Nephron (organoid): Measurements from ENCODE around the gene ERFL.

Experiments used
- H3K27ac Mint-ChIP-seq, 3 experiments: 2 replicates each; pipeline ENCODE4 v1.8.0; 2020; ENCODE audit warnings: mixed read lengths in 3 of 3, mild to moderate bottlenecking in 2 of 3, moderate library complexity in 1 of 3
- H3K27me3 Mint-ChIP-seq: 2 replicates; pipeline ENCODE4 v1.8.0; 2021; ENCODE audit warnings: low read depth, mild to moderate bottlenecking, moderate library complexity, mixed read lengths
- H3K36me3 Mint-ChIP-seq: 2 replicates; pipeline ENCODE4 v1.8.0; 2020; ENCODE audit warnings: low read depth, mixed read lengths
- H3K4me1 Mint-ChIP-seq: 2 replicates; pipeline ENCODE4 v1.8.0; 2020; ENCODE audit warnings: mixed read lengths
- H3K4me3 Mint-ChIP-seq, 3 experiments: 2 replicates each; pipeline ENCODE4 v1.8.0; 2020; ENCODE audit warnings: mild to moderate bottlenecking in 3 of 3, mixed read lengths in 3 of 3, moderate library complexity in 2 of 3
- H3K9me3 Mint-ChIP-seq: 2 replicates; pipeline ENCODE4 v1.8.0; 2020; ENCODE audit warnings: mixed read lengths
- TF ChIP-seq, protein P1 (sequence below), 3 experiments: fragments of 200-600 bp; sonication (generic); IDR thresholded peaks; one replicate each; pipeline ENCODE4 v1.5.0; 2021; ENCODE audit warnings: antibody characterized with exemption in 3 of 3; ENCODE audit not compliant: unreplicated experiment in 3 of 3

ERFL gene

DNA sequence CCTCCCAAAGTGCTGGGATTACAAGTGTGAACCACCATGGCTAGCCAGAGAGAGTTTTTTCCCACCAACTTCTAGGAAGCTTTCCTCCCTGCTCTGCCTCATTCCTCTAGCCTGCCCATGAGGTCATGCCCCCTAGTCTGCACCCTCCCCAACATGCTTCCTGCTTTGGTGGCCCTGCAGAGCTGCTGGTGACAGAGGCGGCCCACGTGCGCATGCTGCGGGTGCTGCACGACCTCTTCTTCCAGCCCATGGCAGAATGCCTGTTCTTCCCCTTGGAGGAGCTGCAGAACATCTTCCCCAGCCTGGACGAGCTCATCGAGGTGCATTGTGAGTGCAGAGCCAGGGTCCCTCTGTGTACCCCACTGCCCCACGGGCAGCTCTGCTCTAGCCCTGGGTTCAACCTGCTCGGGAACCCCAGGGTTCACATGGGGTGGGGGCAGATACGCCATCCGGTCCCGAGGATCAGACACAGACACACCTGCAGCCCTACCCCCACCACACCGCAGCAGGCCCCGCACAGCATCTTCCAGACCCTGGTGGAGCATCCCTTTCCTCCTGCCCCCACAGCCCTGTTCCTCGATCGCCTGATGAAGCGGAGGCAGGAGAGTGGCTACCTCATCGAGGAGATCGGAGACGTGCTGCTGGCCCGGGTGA, 26.4 kb downstream of the ERFL start:
- H3K36me3 Mint-ChIP-seq = peaks cover 61% of the 10 kb centered on the region

DNA sequence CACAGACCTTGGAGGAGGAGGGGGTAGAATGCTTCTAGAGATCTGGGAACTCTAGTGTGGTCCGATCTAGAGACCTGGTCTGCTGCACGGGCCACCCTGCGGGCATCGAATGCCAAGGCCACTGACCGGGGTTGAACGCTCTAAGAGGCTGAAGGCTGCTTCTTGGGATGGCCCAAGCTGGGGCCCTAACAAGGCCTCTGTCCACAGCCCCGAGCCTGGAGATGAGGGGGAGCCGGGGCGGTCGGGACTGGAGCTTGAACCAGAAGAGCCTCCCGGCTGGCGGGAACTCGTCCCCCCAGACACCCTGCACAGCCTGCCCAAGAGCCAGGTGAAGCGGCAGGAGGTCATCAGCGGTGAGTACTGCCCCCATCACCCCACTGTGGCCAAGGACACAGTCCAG, 30.0 kb downstream of the ERFL start:
- Mint-ChIP-seq H3K36me3 (peaks cover 44% of the 10 kb centered on the region), H3K27me3 (no peaks in the 10 kb centered on the region)

More for the DNA sequence above, 26.4 kb downstream of the ERFL start:
- Mint-ChIP-seq H3K9me3 (no peaks in the 10 kb centered on the region), H3K4me1 (no peaks in the 10 kb centered on the region), H3K4me3 (no peak overlapping the region), H3K27ac (no peak overlapping the region), H3K27me3 (no peaks in the 10 kb centered on the region)
- TF ChIP-seq, protein P1, sequence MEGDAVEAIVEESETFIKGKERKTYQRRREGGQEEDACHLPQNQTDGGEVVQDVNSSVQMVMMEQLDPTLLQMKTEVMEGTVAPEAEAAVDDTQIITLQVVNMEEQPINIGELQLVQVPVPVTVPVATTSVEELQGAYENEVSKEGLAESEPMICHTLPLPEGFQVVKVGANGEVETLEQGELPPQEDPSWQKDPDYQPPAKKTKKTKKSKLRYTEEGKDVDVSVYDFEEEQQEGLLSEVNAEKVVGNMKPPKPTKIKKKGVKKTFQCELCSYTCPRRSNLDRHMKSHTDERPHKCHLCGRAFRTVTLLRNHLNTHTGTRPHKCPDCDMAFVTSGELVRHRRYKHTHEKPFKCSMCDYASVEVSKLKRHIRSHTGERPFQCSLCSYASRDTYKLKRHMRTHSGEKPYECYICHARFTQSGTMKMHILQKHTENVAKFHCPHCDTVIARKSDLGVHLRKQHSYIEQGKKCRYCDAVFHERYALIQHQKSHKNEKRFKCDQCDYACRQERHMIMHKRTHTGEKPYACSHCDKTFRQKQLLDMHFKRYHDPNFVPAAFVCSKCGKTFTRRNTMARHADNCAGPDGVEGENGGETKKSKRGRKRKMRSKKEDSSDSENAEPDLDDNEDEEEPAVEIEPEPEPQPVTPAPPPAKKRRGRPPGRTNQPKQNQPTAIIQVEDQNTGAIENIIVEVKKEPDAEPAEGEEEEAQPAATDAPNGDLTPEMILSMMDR (IDR thresholded peaks at IDR 0.05; ENCODE audit: unreplicated experiment in 3 of 3) = no peak

DNA sequence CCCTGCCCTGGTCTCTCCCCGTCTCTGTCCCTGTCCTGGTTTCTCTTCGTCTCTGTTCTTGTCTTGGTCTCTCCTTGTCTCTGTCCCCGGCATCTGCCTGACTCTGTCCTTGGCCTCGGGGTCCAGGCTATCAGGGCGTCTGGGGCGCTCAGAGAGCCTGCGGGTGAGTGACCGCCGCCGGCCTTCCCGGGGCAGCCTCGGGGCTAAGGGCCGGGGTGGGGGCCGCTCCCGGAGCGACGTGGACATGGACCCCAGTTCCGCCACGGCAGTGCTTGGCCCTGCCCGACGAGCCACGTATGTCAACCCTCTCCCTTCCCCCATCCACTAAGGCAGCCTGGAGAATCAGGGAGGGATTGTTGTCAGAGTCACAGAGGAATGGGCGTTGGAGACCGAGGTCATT, 30.4 kb downstream of the ERFL start:
- Mint-ChIP-seq H3K27ac (no peak overlapping the region), H3K4me1 (no peaks in the 10 kb centered on the region), H3K27me3 (no peaks in the 10 kb centered on the region), H3K9me3 (no peaks in the 10 kb centered on the region), H3K36me3 (peaks cover 41% of the 10 kb centered on the region), H3K4me3 (no peak overlapping the region)
- TF ChIP-seq, protein P1 (IDR thresholded peaks at IDR 0.05; ENCODE audit: unreplicated experiment in 3 of 3) = no peak

More for the DNA sequence above, 30.0 kb downstream of the ERFL start:
- H3K4me3 Mint-ChIP-seq = no peak overlapping the region
- H3K9me3 Mint-ChIP-seq = no peaks in the 10 kb centered on the region
- TF ChIP-seq, protein P1 (IDR thresholded peaks at IDR 0.05; ENCODE audit: unreplicated experiment in 3 of 3) = no peak
- H3K4me1 Mint-ChIP-seq = no peaks in the 10 kb centered on the region
- no peak overlapping the region for H3K27ac Mint-ChIP-seq

DNA sequence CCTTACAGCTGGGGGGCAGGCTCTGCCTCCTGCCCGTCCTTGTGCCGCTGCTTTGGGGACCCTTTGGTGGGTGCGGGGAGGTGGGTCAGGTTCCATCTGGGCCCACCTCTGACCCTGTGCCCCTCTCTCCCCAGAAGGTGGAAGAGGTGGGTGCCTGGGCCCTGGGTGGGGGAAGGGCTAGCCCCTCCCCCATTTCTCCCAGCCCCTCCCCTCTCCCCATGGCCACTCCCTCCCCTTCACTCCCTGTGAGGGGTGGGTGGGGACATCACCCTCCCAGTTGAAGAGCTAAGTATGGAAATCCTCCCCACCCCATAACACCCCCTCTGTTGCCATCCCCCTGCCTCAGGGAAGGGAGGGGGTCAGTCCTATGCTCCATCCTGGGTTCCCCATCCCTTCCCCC, 31.1 kb downstream of the ERFL start:
- no peaks in the 10 kb centered on the region for H3K9me3 Mint-ChIP-seq
- peaks cover 36% of the 10 kb centered on the region for H3K36me3 Mint-ChIP-seq
- no peaks in the 10 kb centered on the region for H3K4me1 Mint-ChIP-seq
- H3K4me3 Mint-ChIP-seq = no peak overlapping the region
- no peak overlapping the region for H3K27ac Mint-ChIP-seq
- TF ChIP-seq, protein P1 (IDR thresholded peaks at IDR 0.05; ENCODE audit: unreplicated experiment in 3 of 3) = no peak
- H3K27me3 Mint-ChIP-seq = no peaks in the 10 kb centered on the region

DNA sequence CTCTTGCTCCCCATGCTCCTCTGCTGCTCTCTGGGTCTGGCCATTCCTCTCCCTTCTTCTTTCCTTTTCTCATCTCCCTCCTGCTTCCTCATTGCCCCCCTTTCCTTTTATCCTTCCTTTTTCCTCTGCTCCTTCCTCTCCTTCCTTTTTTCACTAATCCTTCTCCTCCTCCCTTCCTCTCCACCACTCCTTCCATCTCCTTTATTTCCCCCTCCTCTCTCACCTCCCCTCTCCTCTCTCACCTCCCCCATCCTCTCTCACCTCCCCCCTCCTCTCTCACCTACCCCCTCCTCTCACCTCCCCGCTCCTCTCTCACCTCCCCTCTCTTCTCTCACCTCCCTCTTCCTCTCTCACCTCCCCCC, 31.7 kb downstream of the ERFL start:
- TF ChIP-seq, protein P1 (IDR thresholded peaks at IDR 0.05; ENCODE audit: unreplicated experiment in 3 of 3) = no peak
- Mint-ChIP-seq H3K27ac (no peak overlapping the region), H3K27me3 (no peaks in the 10 kb centered on the region), H3K4me3 (no peak overlapping the region), H3K36me3 (peaks cover 34% of the 10 kb centered on the region), H3K4me1 (no peaks in the 10 kb centered on the region), H3K9me3 (no peaks in the 10 kb centered on the region)
